ENCODE measurements around the gene OR5AU1.

OR5AU1 gene

DNA sequence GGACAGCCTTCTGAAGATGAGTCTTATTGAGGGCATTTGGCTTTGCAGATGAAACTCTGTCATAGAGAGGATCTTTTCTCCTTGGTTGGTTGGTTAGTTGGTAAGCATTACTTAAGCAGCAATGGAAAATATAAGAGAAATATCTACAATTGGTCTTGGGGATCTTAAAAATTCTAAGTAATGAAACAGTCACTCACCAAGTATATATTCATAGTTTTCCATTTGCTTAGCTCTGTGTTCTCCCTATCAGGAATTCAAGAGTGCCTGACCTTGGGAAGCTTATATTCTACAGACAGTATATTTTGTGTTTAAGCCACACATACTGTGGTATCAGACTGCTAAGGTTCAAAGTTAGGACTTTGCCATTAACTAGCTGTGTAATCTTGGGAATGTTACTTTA is at the start of gene OR5AU1:
OR5AU1 (minus strand) TSS at position 101 of the 400 bp plus-strand sequence. CDS start 191 bp downstream, outside the sequence.
- no peak for DNase-seq

GRCh38 chr14:21205026-21205677 is 49.3 kb upstream of the OR5AU1 start:
- DNase-seq, result no peak

DNA sequence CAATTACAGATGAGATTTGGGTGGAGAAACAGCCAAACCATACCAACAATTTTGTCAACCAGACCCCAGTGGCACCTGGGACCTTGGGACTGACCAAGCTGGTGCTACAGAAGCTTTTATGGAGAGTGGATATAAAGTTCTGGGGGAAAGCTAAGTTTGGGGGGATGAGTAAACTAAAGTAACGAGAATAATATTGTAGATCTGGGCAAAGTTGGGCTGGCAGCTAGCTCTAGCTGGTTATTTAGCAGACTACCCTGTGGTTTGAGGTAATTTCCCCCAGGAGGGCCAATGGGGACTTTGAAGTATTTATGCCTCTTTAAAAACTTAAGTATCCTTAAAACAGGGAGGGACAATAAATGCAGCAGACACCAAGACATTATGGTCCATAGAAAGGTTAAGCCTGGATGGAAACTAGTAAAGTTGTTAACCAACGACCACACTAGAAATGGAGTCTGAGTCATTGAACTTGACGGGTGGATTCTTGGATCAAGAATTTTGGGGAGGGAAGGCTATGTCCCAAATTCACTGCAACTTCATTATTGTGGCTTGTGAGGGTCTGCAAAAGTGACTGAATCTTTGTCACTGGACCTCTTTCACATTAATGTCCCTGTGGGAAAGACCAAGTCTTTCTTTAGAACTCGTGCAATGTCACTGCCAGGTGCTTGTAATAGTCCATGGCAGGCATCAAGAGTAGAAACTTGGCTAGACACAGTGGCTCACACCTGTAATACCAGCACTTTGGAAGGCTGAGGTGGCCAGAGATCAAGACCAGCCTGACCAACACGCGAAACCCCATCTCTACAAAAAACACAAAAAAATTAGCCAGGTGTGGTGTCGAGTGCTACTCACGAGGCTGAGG is 48.5 kb upstream of the OR5AU1 start:
- no peak for DNase-seq

- no peak for DNase-seq
These were observed 47.8 kb upstream of the OR5AU1 start for GRCh38 chr14:21203470-21204166.

- DNase-seq, result no peak
These were observed 46.8 kb upstream of the OR5AU1 start for GRCh38 chr14:21202463-21203358.

- DNase-seq, result no peak
These were observed 46.0 kb upstream of the OR5AU1 start for GRCh38 chr14:21201732-21202462.

GRCh38 chr14:21200752-21201461 is 45.0 kb upstream of the OR5AU1 start:
- DNase-seq, result no peak

DNA sequence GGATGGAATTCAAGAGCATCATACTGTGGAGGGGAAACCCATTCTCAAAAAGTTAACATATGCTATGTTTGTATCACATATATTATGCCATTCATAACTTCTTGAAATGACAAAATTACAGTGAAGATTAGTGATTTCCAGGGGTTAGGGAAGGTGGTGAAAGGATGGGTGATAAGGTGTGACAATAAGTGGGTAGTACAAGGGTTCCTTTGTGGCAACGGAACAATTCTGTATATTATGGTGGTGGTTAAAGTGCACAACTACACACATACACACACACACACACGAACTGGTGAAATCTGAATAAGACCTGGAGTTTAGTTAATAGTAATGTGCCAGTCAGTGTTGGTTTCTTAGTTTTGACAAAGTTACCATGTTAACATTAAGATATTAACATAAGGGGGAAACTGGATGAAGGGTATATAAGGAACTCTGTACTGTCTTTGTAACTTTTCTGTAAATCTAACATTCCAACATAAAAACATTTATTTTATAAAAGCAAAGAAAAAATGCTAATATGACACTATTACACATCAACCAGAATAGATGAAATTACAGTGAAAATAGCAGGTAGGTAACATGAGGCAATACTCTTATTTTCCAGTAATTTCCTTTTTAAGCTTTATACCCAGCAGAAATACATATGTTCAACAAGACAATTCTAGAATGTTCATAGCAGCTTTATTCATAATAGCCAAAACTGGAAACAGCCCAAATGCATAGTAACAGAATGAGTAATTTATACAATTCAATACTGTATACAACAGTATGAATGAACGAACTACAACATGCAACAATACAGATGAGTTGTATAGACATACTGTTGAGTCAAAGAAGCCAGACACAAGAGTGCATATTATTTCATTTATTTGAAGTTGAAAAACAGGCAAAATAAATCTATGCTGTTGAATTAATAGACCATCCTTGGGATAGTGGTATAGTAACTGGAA is 44.0 kb upstream of the OR5AU1 start:
- no peak for DNase-seq

- DNase-seq, result no peak
These were observed 41.7 kb upstream of the OR5AU1 start for GRCh38 chr14:21197418-21198205.

- DNase-seq, result no peak
These were observed 38.7 kb upstream of the OR5AU1 start for GRCh38 chr14:21194597-21194996.

DNA sequence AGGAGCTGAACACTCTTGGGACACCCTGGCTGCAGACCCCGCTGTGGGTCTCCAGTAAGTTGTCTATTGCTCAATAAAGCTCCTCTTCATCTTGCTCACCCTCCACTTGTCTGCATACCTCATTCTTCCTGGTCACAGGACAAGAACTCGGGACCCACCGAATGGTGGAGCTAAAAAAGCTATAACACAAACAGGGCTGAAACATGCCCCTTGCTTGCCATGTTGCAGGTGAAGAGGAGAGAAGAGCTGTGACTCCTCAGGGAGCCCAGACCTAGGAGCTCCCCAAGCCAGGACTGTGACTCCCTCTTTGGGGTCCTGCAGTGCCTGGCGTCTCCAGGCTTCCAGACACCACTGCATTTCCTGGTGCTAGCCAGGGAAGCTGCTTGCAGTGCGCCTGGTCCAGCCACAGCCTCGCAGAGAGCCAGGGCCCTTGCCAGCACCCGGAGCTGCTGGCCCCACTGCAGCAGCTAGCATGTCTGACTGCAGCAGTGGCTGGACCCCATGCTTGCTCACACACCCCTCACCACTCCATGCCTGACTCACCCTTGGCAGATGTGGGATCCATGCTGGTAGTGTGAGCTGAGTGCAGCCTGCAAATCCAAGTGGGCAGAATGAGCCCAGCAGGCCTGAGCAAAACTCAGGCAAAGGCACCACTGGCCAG is 37.1 kb upstream of the OR5AU1 start:
- no peak for DNase-seq

DNA sequence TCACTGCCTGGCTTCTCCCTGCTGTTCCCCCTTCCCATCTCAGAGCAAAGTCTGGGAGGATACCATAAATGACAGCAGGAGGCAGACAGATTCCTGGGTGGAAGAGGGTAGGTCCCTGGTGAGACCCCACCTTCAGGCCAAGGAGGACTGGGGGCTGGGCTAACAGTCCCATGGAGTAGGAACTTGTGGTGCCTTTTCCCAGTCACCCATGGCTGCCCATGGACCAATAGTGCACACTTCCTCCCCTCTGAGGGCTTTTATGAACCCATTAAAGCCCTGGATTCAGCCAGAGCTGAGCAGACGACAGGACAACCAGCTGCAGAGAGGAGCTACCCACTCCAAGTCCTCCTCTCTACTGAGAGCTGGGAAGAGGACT is 36.6 kb upstream of the OR5AU1 start:
- DNase-seq, result no peak

GRCh38 chr14:21191809-21192446 is 36.1 kb upstream of the OR5AU1 start:
- DNase-seq, result peak; percentile 56

GRCh38 chr14:21191261-21191808 is 35.5 kb upstream of the OR5AU1 start:
- no peak for DNase-seq

DNA sequence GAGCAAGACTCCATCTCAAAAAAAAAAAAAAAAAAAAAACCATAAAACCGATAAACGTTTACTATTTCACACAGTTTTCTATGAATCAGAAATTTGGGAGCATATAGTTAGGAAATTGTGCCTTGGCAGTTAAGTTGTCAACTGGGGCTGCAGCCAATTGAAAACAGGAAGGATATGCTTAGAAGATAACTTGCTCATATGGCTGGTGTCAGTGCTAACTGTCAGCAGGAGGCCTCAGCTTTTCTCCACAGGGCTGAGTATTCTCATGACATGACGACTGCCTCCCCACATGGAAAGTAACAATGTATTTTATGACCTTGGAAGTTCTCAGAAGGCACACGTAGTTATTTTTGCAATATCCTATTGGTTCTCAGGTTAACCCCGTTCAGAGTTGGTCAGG is 29.6 kb upstream of the OR5AU1 start:
- DNase-seq, result no peak

- DNase-seq, result no peak
These were observed 28.4 kb upstream of the OR5AU1 start for GRCh38 chr14:21184254-21184653.

DNA sequence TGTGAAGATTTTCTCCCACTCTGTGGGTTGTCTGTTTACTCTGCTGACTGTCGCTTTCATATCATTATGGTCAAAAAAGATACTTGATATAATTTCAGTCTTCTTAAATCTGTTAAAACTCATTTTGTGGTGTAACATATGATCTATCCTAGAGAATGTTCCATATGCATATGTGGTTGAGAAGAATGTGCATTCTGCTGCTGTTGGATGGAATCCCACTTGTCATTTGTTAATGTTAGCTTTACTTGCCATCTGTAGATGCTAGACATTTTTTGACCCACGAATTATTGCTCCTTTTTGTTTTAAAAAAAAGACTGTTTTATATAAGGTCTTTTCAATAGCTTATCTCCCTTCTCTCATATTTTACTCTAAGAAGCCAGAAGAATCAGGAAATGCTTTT is 26.3 kb upstream of the OR5AU1 start:
- DNase-seq, result no peak

DNA sequence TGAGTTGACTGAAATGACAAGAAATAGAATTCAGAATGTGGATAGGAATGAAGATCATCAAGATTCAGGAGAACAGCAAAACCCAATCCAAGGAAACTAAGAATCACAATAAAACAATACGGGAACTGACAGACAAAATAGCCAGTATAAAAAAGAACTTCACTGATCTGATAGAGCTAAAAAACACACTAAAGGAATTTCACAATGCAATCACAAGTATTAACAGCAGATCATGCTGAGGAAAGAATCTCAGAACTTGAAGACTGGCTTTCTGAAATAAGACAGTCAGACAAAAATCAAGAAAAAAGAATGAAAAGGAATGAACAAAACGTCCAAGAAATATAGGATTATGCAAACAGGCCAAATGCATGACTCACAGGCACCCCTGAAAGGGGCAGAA is 15.3 kb upstream of the OR5AU1 start:
- no peak for DNase-seq

Measured in NCI-H226 (cell line).